NB4 (cell line): ENCODE results near the gene DHRS7.
"Not testable (repeated sequence)": the region's sequence is repeated elsewhere in the genome, so short reads cannot be mapped to it uniquely, and the experiment has no call there.

Source experiments
- POLR2A ChIP-seq: IDR thresholded peaks from 2 replicates; pipeline ENCODE4 v1.6.1; 2011; ENCODE audit warnings: mild to moderate bottlenecking; ENCODE audit not compliant: insufficient read length; ENCODE audit errors: extremely low read depth
- TF ChIP-seq, protein P1 (sequence below): IDR thresholded peaks from 2 replicates; pipeline ENCODE4 v1.6.1; 2011; ENCODE audit warnings: low read depth, low read length
- TF ChIP-seq, protein P2 (sequence below): IDR thresholded peaks from one replicate; pipeline ENCODE4 v1.5.1; 2012; ENCODE audit warnings: low read depth, low read length

DNA sequence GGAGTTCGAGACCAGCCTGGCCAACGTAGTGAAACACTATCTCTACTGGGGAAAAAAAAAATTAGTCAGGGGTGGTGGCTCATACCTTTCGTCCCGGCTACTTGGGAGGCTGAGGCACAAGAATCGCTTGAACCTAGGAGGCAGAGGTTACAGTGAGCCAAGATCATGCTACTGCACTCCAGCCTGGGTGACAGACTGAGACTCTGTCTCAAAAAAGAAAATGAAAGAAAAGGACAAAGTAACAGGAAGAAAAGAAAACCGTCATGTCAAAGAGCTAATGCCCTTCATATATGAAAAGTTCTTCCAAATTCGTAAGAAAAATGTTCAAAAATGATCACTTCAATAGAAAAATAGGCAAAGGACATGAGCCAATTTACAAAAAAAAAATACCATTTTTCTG lies 65.3 kb downstream of the DHRS7 start:
- TF ChIP-seq POLR2A: not testable (repeated sequence)
- TF ChIP-seq, protein P1, sequence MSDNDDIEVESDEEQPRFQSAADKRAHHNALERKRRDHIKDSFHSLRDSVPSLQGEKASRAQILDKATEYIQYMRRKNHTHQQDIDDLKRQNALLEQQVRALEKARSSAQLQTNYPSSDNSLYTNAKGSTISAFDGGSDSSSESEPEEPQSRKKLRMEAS: not testable (repeated sequence)
- TF ChIP-seq, protein P2, sequence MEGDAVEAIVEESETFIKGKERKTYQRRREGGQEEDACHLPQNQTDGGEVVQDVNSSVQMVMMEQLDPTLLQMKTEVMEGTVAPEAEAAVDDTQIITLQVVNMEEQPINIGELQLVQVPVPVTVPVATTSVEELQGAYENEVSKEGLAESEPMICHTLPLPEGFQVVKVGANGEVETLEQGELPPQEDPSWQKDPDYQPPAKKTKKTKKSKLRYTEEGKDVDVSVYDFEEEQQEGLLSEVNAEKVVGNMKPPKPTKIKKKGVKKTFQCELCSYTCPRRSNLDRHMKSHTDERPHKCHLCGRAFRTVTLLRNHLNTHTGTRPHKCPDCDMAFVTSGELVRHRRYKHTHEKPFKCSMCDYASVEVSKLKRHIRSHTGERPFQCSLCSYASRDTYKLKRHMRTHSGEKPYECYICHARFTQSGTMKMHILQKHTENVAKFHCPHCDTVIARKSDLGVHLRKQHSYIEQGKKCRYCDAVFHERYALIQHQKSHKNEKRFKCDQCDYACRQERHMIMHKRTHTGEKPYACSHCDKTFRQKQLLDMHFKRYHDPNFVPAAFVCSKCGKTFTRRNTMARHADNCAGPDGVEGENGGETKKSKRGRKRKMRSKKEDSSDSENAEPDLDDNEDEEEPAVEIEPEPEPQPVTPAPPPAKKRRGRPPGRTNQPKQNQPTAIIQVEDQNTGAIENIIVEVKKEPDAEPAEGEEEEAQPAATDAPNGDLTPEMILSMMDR: not testable (repeated sequence)
